Upper lobe of right lung (tissue), 1 donor: Measurements from ENCODE around the gene TNFAIP1. TPM values are rescaled to one million over a fixed set of nuclear protein-coding genes. Genes with fewer than 3 reads are reported as not detected.

Experiments used
- ATAC-seq: fragments of 200-7000 bp; cut with Tn5 transposase; one replicate; pipeline ENCODE4 v1.9.1; 2020; ENCODE audit warnings: mild to moderate bottlenecking, moderate library complexity
- DNase-seq: peaks from one replicate; pipeline ENCODE4 v3.0.0-alpha.2; 2020
- H3K27ac ChIP-seq: fragments of 200-600 bp; one replicate; pipeline ENCODE4 v1.8.0; 2022
- H3K27me3 ChIP-seq: fragments of 200-600 bp; one replicate; pipeline ENCODE4 v1.8.0; 2022; ENCODE audit warnings: mild to moderate bottlenecking
- H3K36me3 ChIP-seq: fragments of 200-600 bp; one replicate; pipeline ENCODE4 v1.8.0; 2022
- H3K4me1 ChIP-seq: fragments of 200-600 bp; one replicate; pipeline ENCODE4 v1.8.0; 2022
- H3K4me3 ChIP-seq: fragments of 200-600 bp; one replicate; pipeline ENCODE4 v1.8.0; 2022; ENCODE audit warnings: mild to moderate bottlenecking
- H3K9me3 ChIP-seq: fragments of 200-600 bp; one replicate; pipeline ENCODE4 v1.8.0; 2022
- intact Hi-C: fragments of 100-400 bp; cut with DNase I; formaldehyde crosslinking; loops from one replicate; pipeline ENCODE4 v1.11.0; 2022
- total RNA-seq: library from RNA; stranded (reverse); fragmentation: NEBNext Ultra II Directional; extraction: Animal tissue kit (Norgen Biotek cat#: 25700); gene quantifications from one replicate; pipeline ENCODE4 v1.2.1, GENCODE V29; 2021
- TF ChIP-seq, protein P1 (sequence below): fragments of 200-600 bp; IDR thresholded peaks from one replicate; pipeline ENCODE4 v1.8.0; 2022; ENCODE audit warnings: antibody characterized with exemption
- donor health status: DM: no; HTN: yes; CAD: no; lungs with severe emphysema.

Gene TNFAIP1
- total RNA-seq, 1 donor from 2014 or later, result 82.7 TPM

DNA sequence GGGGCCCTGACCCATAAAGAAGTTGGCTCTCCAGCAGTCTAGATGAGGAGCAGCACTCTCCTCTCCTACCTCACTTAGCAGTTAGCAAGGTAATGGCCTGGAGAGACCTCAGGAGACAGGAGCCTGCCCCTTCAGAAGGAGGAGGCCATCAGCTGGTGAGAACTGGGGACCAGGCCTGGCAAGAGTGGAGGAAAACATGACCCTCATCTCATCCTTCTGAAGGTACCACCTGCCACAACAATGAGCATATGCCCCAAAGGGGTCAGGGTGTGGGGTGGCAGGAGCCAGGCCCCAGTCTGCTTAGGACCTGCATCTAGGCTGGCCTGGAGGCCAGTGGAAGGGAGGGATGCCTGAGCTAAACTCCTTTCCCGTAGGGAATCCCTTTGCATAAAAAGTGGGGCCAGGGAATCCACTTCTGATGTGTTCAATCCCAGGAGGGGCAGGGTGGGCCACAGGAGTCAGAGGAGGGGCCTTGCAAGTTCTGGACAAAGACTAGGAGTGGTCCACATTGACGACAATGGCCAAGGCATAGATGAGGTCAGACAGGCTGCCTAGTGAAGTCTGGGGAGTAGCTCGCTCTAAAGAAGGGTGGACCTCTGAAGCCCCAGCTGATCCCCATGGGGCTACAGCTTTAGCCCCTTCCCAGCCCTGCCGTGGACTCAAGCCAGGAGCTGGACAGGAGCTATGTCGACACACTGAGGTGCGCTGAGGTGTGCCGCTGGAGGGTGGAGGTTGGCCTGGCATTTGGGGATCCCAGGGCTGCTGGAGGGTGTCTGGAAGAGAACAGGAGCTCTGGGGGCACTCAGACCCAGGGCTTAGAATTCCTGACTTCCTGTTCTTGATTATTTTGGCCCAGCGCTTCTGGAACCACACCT lies 28.5 kb downstream of the TNFAIP1 start:
- Histone ChIP-seq H3K4me3 (no peak overlapping the region), H3K4me1 (peaks cover under 1% of the 10 kb centered on the region), H3K27me3 (no peaks in the 10 kb centered on the region), H3K9me3 (no peaks in the 10 kb centered on the region), H3K36me3 (peaks cover 56% of the 10 kb centered on the region), H3K27ac (no peak overlapping the region)
- peak; percentile 58 for DNase-seq
- no peak for ATAC-seq
- TF ChIP-seq, protein P1, sequence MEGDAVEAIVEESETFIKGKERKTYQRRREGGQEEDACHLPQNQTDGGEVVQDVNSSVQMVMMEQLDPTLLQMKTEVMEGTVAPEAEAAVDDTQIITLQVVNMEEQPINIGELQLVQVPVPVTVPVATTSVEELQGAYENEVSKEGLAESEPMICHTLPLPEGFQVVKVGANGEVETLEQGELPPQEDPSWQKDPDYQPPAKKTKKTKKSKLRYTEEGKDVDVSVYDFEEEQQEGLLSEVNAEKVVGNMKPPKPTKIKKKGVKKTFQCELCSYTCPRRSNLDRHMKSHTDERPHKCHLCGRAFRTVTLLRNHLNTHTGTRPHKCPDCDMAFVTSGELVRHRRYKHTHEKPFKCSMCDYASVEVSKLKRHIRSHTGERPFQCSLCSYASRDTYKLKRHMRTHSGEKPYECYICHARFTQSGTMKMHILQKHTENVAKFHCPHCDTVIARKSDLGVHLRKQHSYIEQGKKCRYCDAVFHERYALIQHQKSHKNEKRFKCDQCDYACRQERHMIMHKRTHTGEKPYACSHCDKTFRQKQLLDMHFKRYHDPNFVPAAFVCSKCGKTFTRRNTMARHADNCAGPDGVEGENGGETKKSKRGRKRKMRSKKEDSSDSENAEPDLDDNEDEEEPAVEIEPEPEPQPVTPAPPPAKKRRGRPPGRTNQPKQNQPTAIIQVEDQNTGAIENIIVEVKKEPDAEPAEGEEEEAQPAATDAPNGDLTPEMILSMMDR, result no peak
- intact Hi-C loops, result no loop called here

DNA sequence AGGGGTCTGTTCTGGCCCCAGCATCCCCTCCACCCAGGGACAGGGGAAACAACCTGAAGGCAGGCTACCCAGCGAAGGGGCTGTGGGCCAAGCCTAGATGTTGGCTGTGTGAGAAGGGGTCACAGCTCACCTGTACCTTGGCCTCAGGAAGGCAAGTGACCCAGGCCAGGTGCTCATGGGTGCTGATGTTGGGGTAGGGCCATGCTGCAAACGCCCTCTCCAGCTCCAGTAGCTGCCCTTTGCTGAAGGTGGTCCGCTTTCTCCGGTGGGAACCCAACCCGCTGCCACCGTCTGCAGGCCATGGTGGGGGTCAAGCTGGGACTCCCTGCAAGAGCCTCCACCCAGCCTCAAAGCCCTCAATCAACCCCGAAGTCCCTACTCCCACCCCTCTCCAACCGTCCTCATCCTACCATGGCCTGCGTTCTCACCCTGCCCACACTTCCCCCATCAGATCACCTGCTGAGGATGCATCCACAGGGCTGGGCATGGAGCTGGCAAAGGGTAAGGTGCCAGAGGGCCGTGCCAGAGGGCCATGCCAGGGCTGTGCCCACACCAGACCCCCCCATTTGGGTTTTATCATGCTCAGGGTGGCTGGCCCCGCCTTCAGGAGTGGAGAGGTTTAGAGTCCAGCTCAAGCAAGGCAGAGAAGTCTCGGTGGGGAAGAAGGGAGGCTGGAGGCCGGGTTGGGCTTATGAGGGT lies 29.3 kb downstream of the TNFAIP1 start, which contains the start of gene SEBOX:
Gene SEBOX, minus strand, starts transcription at position 535 of the 699 bp plus-strand sequence. Its CDS starts 48 bp downstream, at position 487.
- TF ChIP-seq, protein P1, result no peak
- Histone ChIP-seq H3K4me3 (no peak within 1 kb of the TSS), H3K4me1 (no peaks in the 10 kb centered on the region), H3K27me3 (no peaks in the 10 kb centered on the region), H3K9me3 (no peaks in the 10 kb centered on the region), H3K27ac (no peak within 1 kb of the TSS), H3K36me3 (peaks cover 48% of the 10 kb centered on the region)
- DNase-seq (peak; percentile 54), ATAC-seq (no peak)
- intact Hi-C loops, result no loop called here

DNA sequence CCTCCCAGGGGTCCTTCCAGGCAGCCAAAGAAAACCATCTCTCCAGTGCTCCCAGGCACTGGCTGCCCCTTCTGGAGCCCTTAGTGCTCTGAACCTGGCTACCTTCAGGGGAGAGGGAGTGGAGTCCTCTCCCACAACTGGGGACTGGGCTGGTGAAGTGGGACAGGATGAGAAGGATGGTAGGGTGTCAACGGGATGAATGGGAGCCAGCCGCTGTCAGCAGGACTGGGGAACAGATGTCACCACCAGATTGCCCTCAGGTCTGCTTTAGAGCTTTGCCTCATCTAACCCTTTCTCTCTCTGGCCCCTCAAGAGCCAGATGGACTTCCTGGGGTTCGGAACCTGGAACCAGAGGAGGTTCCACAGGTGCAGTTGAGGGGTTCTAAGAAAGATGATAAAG lies 29.9 kb downstream of the TNFAIP1 start:
- H3K27me3 ChIP-seq, result no peaks in the 10 kb centered on the region
- DNase-seq (peak; percentile 41), ATAC-seq (no peak)
- no peak overlapping the region for H3K27ac ChIP-seq
- TF ChIP-seq, protein P1, result no peak
- no peaks in the 10 kb centered on the region for H3K9me3 ChIP-seq
- peaks cover 41% of the 10 kb centered on the region for H3K36me3 ChIP-seq
- peaks cover 6% of the 10 kb centered on the region for H3K4me1 ChIP-seq
- H3K4me3 ChIP-seq, result no peak overlapping the region
- intact Hi-C loops, result no loop called here

DNA sequence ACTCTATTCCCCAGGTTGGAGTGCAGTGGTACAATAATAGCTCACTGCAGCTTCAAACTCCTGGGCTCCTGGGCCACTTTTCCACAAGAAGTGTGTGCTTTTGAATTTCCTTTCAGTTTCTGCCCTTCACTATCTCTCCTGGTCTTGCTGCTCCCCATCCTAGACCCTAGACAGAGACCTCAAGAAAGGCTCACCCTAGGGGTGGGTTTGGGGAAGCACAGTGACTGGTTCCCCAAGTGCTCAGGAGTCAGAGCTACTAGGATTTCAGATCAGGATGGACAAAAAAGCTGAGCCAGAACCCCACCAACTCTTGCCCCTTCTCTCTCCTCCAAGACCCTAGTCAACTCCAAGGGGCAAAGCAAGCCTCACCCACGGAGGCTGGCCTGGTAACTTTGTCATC lies 31.0 kb downstream of the TNFAIP1 start:
- H3K27me3 ChIP-seq, result no peaks in the 10 kb centered on the region
- TF ChIP-seq, protein P1, result peak; percentile 4
- peaks cover 30% of the 10 kb centered on the region for H3K36me3 ChIP-seq
- no peak overlapping the region for H3K4me3 ChIP-seq
- peaks cover 13% of the 10 kb centered on the region for H3K4me1 ChIP-seq
- H3K27ac ChIP-seq, result no peak overlapping the region
- intact Hi-C loops, result no loop called here
- ATAC-seq, result no peak
- no peak for DNase-seq
- H3K9me3 ChIP-seq, result no peaks in the 10 kb centered on the region

DNA sequence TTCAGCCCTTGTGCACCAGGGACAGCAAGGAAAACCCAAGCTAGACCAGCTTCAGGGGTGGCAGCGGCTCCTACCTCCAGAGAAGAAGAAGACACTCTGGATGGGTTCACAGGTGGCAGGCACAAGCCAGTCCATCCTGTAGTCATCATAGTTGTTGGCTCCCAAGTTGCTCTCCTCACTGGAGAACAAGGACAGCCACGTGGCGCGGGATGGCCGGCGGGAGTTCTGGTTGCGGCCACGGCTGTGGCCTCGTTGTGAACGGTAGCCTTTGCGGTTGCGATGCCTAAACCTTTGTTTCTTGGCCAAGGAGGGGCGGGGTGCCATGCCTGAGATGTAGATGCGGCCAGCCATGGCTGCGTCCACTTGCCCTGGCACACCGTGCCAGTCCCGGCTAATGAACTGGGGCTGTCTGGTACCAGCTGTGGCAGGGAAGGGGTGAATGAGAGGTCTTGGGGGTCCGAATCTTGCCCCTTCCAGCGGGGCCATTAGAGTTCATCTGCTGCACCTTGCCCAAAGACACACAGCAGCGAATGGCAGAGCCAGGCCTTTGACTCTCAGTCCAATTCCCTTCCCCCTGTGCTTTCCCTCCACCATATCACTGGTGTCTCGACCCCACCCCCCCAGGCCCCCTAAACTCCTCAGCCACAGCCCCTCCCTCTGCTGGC lies 32.2 kb downstream of the TNFAIP1 start:
- H3K4me1 ChIP-seq, result peaks cover 22% of the 10 kb centered on the region
- no peaks in the 10 kb centered on the region for H3K27me3 ChIP-seq
- H3K4me3 ChIP-seq, result no peak overlapping the region
- H3K36me3 ChIP-seq, result peaks cover 18% of the 10 kb centered on the region
- TF ChIP-seq, protein P1, result no peak
- H3K9me3 ChIP-seq, result no peaks in the 10 kb centered on the region
- intact Hi-C loops, result no loop called here
- peak; percentile 57 for DNase-seq
- no peak for ATAC-seq
- no peak overlapping the region for H3K27ac ChIP-seq
